Omental fat pad (tissue), 4 donors: ENCODE measurements around the gene IRF7. TPM values are rescaled to one million over a fixed set of nuclear protein-coding genes. Genes with fewer than 3 reads are reported as not detected.

Source experiments
- ATAC-seq: fragments of 150-250 bp; one replicate; pipeline ENCODE4 v1.9.1; 2016; ENCODE audit warnings: mild to moderate bottlenecking, moderate library complexity; ENCODE audit not compliant: low FRiP score
- DNase-seq: peaks from one replicate; pipeline ENCODE4 v3.0.0-alpha.2; 2019; ENCODE audit warnings: low spot score
- CTCF ChIP-seq, 3 donors: fragments of 450-650 bp; IDR thresholded peaks; one replicate each; pipeline ENCODE4 v1.5.1; 2016 to 2017; ENCODE audit warnings: antibody characterized with exemption in 3 of 3, mild to moderate bottlenecking in 3 of 3, moderate library complexity in 2 of 3
- total RNA-seq, 4 donors: library from RNA; depleted of rRNA; stranded (reverse); fragments of >200 nt; gene quantifications; one replicate each; pipeline ENCODE4 v1.1.0, GENCODE V29; 2016

The IRF7 gene
- 10 to 100 TPM; 15.4 to 56.8 (median 35.6) TPM for total RNA-seq

- ATAC-seq (peak; percentile 81), DNase-seq (peak; percentile 94)
- TF ChIP-seq CTCF (IDR thresholded peaks at IDR 0.05): no peak
Observed at GRCh38 chr11:615504-616319, at the start of gene IRF7. IRF7 (minus strand) TSS chr11:615950; CDS start chr11:615364, 586 bp downstream.

DNA sequence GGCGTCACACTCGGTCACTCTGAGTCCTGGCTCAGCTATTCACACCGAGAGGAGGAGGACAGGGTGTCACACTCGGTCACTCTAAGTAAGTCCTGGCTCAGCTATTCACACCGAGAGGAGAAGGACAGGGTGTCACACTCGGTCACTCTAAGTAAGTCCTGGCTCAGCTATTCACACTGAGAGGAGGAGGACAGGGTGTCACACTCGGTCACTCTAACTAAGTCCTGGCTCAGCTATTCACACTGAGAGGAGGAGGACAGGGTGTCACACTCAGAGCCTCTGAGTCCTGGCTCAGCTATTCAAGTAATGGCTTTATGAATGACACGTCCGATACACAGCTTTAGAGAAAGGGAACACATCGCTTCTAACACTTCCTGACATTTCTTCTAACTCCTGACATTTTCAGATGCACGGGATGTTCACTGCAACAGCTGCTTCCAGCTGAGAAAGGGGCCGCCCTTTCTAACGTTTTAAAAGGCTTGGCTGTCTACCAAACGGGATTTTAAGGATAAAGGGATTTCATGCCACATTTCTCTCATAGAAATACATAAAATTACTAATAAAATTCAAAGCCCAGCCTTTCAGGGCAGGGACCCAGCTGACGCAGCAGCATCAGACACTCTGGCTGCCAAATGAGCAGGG, 49.4 kb upstream of the IRF7 start:
- ATAC-seq (no peak), DNase-seq (no peak)
- no peak for TF ChIP-seq CTCF (IDR thresholded peaks at IDR 0.05)

DNA sequence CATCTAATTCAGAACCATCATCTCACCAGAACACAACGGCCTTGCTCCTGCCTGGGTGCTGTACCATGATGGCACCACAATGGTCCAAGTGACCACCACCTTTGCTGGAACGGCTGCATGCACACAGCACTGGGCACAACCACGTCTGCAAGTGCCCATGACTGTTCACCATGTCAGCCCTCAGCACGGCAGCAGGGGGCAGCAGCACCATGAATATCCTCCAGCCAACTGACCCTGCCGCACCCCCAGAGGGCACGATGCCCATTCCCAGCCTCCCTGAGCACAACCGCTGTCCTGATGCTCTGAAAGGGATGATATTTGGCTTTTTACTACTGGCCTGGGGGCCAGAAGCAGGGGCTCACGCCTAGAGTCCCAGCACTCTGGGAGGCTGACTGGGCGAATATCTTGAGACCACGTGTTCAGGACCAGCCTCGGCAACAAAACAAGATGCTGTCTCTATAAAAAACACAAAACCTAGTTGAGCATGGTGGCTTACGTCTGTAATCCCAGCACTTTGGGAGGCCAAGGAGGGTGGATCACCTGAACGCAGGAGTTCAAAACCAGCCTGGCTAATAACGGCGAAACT, 47.0 kb upstream of the IRF7 start:
- ATAC-seq: peak; percentile 31
- peak; percentile 60 for DNase-seq
- TF ChIP-seq CTCF (IDR thresholded peaks at IDR 0.05): peak in 1 of 3 donors; percentile 27

- ATAC-seq: no peak
- DNase-seq: no peak
- no peak for TF ChIP-seq CTCF (IDR thresholded peaks at IDR 0.05)
Observed at GRCh38 chr11:660681-661444, 45.1 kb upstream of the IRF7 start.

- ATAC-seq (no peak), DNase-seq (no peak)
- no peak for TF ChIP-seq CTCF (IDR thresholded peaks at IDR 0.05)
Observed at GRCh38 chr11:660281-660680, 44.5 kb upstream of the IRF7 start.

DNA sequence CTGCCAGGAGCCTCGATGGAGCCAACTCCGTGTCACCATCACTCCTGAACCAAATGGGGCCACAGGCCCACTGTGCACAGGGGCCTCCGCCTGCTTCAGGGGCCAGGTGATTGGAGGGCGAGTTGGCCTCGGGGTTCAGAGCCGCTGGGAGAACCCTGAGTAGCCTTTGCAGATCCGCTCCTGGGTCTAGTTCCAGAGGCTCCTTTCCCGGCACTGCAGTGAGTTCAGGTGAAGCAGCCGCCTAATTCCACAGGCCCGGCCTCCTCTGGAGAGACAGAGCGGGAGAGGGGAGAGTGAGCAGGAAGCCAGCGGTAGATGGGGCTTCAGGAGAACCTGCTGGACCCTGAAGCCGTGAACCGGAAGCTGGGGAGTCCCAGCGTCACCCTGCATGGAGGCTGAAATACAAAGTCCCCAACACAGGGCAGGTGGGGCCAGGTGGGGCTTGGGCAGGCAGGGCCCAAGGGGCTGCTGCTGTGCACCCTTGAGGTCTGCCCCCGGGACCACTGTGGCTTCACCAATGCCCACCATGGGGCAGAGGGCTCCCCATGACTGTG, 43.9 kb upstream of the IRF7 start:
- ATAC-seq: no peak
- no peak for TF ChIP-seq CTCF (IDR thresholded peaks at IDR 0.05)
- DNase-seq: no peak
